GM21526 (cell line): ENCODE data around the gene SENP6.

Source experiments
- ATAC-seq: cut with Tn5 transposase; IDR thresholded peaks from one replicate; pipeline ENCODE4 v1.9.1; 2021; ENCODE audit warnings: moderate library complexity; ENCODE audit not compliant: unreplicated experiment, low FRiP score

SENP6 gene

DNA sequence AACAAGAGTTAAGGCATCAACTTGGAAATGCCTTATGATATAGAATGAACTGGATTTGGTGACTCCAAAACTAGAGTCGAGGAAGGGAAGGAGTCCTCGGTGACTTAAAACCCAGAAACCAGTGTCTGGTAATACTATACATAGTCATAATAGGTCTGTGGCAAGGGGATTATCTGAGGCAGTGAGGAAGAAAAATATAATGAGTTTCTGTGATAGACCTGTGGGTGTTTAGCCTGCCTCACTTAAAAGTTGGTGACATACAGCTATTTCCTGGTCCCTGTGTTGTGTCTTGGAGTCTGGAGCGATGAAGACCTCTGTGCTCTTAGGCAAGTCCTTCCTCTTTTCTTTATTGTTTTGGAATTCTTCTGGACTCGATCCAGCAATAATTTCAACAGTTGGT is 142.3 kb downstream of the SENP6 start:
- ATAC-seq, result no peak

DNA sequence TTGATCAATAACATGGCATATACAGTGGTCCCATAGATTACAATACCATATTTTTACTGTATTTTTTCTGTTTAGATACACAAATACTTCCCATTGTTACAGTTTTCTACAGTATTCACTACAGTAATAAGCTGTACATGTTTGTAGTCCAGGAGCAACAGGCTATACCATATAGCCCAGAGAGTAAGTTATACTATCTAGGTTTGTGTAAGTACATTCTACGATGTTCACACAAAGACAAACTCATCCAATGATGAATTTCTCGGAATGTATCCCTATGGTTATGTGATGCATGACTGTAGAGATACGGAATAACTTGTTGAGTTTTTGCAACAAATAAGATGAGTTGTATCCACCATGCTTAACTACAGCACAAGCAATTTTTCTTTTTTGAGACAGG is 143.7 kb downstream of the SENP6 start:
- ATAC-seq, result no peak

DNA sequence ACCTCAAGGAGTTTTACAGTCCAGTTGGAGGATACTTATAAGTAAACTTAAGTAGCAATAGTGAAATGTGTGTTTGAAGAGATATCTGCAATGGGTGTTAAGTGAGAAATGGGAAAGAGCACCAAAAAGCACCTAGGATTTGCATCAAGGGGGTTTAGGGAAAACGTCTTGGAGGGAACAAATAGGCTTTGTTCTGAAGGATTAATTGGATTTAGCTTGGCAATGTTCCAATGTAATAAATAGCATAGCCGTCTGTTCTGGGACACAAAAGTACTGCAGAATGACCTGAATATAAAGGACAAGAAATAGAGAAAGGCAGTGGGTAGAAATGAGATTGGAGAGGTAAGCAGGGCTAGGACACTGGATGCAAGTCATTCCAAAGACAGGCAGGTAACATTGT is 144.5 kb downstream of the SENP6 start:
- no peak for ATAC-seq

DNA sequence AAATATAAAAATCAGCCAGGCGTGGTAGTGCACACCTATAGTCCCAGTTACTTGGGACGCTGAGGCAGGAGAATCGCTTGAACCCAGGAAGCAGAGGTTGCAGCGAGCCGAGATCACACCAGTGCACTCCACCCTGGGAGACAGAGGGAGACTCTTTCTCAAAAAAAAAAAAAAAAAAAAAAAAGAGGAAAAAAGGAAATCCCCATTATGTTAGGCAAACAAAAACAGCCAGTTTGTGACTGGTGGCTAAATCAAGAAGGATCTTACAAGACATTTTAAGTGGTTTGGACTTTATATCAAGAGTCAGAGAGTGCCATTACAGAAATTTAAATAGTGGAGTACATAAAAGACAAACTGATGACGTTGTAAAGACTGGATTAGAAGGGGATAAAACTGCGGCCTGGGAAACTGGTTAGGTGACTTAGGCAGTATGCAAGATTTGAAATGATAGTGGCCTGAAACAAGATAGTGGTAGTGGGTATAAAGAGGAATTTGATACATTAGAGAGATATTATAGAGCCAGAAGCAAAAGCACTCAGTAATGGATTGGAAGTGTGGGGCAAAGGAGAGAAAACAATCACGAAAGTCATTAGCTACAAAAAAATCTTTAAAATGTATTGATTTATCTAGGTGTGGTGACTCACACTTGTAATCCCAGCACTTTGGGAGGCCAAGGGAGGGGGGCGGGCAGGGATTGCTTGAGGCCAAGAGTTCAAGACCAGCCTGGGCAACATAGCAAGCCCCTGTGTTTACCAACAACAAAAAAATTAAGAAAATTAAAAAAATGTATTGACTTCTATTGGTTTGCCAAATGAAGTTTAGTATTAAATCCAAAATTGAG is 145.7 kb downstream of the SENP6 start:
- ATAC-seq, result no peak

DNA sequence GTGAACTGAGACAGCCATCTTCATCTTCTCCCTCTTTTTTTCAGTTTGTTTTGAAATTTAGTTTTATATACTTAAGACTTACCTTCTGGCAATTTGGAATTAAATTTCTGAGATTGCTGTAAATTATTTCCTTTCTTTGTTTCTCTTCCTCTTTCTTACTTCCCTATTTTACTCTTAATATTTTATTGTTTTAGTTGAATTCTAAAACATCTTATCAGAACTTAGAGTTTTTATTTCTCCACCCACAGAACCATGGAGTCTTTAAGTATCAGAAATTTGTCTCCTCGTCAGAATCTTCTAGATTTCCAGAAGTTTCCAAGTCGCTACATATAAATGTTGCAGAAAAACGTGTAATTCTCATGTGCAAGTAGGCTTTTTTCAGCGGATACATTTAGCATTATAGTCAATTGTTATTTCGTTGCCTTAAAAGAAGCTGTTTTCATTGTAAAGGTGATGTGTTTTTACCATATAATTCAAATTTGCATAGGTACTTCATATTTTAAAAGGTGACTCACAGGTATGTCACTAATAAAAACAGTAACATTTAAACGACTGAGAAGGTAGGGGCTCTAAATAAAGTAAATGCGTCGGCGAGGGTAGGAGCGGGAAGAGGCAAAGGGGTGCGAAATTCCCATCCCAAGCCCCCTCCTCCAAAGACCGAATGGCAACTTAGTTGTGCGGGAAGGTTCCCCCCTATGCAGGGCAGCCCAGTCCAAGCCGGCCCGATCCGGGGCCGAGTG is 146.5 kb downstream of the SENP6 start:
- ATAC-seq, result no peak

DNA sequence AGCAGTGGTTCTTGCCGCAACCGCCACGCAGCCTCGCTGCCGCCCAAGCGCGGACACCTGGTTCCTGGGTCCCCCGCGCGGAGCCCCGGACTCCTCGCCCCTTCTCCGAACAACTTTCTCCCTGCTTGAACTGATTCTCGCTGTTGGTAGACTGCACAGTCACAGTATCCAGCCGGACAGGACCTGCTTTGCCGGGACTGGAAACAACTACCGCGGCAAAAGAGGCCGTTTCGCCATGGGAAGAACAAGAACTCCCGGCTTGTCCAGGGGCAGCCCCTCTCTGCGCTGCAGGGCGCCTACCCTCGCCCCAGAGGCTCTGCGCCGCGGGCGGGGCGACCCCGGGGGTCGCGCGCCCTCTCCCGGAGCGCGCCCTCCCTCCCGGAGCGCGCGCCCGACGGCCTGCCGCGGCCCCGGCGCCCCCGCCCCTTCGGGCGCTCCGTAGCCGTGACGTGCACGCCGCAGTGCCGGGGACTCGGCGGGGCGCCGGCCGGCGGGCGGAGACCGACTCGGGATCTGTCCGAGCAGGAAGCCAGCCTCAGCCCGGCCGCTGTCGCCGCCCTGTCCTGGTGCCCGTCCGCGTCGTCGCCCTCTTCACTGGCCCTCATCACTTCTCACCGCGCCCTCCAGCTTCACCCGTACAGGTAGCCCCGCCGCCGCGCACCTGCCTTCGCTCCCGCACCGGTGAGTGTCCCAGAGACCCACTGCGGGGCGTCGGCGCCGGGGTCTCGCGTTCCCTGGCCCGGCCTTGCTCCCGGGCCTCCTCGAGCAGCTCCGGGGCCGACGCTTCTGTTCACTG is 147.3 kb downstream of the SENP6 start, which contains the start of gene MYO6:
TSS of gene MYO6 (plus strand) at position 497 of the 796 bp plus-strand sequence. CDS start 68,309 bp downstream, outside the sequence.
- peak; percentile 80 for ATAC-seq

DNA sequence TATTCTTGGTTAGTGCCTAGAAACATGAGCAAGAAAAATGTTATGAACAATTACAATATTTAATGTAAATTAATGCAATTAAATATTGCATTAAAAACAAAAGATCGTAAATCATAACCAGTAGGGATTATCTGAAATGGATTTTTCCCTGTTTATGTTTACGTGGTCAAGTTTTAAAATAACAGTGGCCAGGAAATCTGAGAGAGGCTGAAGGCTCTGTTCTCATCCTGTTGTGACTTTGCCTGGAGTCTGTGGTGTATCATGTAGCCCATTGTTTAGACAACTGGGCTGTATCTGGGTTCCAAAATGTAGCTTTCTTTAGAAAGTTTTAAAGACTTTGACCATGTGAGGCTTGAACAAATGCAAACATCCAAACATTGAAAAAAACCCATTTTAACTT is 149.8 kb downstream of the SENP6 start:
- no peak for ATAC-seq

DNA sequence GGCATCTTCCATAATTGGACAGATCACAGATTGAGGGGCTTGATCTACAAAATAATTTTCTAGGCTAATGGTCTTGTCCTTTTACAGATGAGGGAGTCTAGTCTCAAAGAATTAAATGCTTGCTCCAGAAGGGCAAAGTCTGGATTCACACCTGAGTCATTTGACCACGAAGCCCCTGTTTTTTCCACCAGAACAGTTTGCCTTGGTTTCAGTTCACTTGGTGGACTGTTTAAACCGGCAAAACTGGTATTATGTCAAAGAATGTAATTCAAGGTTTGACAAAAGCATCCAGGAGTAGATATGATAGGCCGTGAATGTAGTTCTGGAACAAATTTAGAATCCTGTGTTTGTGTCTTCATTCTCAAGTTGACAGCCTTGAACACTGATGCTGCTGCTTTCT is 150.7 kb downstream of the SENP6 start:
- ATAC-seq, result no peak

DNA sequence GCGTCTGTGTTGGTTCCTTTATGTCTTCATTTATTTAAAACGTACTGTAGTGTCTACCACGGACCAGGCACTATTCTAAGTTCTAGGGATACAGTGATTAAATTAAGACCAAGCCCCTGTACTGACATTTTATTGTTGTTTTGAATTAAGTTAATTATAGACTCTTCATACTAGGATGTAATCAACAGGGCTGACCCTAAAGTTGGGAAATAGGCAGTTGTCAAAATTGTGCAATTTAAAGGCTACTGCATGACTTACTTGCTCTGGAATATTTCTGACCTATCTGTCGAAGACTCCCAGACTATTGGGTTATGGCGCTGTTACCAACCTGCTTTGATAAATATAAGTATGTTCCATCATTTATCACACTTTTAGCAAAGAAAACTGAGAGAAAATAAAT is 154.0 kb downstream of the SENP6 start:
- ATAC-seq, result no peak

DNA sequence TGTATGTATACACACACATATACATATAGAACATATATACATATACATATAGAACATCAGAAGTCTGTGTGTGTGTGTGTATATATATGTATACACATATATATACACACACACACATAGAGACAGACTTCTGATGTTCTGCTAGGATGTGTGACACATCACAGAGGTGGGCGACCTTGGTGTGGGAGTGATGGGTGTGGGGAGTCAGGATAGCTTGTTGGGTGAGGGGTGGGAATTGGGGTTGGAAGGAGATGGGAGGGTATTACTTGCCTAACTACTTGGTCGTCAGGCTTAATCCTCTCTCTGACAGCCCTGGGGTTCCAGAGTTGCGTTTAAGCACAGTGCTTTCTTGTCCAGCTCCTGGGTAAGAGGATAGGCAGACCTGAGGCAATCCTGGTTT is 155.6 kb downstream of the SENP6 start:
- no peak for ATAC-seq

DNA sequence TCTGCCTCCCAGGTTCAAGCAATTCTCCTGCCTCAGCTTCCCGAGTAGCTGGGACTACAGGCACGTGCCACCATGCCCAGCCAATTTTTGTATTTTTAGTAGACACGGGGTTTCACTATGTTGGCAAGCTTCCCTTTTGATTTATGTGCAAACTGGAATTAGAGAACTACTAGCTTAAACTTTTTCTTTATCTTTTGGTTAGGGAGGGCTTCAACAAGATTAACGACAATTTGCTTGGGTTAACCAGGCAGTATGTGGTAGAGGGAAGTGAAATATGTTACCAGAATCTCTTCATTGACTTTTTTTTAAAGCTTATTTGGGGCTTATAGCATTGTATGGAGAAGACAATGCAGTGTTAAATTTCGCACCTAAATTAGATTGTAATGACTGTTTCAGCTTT is 156.4 kb downstream of the SENP6 start:
- ATAC-seq, result no peak

DNA sequence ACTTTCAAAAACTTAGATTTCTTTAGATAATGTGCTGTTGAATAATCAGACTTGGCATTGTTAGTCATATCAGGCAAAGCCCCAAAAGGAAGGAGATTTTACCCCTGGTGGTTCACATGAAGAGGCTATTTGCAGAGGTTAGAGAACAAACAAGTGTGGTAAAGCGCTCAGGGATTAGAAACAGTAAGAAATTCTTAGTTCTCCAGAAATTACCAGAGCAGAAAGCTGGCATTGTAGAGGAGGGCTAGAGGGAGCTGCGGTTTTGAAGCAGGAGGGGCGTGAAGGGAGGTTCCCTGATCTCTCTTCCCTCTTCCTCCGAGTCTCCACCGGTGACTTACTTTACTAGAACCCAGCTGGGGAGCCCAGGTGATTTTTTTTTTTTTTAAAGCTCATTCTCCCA is 157.5 kb downstream of the SENP6 start:
- no peak for ATAC-seq

DNA sequence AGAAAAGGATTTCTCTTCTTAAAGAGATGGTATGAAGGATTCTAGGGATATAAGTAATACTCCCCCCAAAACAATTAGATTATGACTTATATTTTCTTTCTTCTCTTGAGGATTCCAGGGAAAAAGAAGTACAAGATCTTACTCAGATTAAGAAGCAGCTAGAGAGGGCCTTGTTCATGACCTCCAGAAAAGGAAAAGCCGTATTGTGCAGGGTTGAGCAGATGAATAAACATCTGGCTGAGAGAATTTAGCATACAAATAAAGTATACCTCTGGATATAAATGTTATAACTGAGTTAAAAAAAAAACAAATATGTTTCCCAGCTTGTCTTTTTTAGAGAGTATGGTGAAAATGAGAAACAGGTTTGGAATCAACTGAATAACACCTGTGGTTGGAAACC is 158.6 kb downstream of the SENP6 start:
- ATAC-seq, result no peak

DNA sequence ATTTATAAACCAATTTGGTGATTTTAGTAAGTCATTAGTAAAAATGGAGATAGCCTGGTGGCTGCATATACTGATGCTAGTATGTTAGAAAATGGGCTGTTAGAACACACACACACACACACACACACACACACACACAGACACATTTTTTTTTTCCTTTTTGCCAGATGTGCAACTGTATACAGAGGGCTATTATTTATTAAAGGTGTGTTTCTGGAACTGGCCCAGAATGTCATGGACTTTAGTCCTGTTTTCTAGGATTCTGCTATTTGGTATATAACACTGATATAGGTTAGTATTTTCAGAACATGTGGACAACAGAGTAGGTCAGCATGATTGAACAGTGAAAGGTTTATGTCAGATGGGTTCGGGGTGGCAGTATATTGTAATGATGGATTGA is 159.8 kb downstream of the SENP6 start:
- ATAC-seq, result no peak

DNA sequence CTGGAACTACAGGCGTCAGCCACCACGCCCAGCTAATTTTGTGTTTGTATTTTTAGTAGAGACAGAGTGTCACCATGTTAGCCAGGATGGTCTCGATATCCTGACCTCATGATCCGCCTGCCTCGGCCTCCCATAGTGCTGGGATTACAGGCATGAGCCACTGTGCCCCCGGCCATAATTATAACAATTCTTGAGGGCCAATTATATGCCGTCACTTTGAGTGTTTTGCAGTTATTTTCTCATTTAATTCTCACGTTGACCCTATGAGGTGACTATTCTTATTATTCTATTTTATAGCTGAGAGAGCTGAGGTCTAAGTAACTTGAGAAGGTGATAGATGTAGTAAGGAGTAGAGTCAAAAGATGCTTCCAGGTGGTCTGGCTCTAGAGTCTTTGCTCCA is 160.4 kb downstream of the SENP6 start:
- ATAC-seq, result no peak

DNA sequence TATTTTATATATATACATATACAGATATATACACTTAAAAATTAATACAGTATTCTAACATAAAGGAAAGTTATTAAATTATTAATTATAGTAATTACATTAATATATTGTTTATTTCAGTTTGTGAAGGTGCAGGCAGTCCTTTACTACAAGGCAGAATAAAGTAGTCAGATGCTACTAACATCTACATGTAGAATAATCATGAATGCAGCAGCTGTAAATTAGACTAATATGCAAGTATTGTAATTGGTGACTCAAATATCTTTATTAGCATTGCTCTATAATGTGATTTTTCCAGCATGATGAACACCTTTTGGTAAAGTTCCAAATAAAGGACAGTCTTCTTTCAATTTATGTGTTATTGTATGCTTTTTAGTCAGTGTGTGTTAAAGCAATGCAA is 164.7 kb downstream of the SENP6 start:
- ATAC-seq, result no peak
